ENCODE measurements around the gene KCNQ2. TPM values are rescaled to one million over a fixed set of nuclear protein-coding genes. Genes with fewer than 3 reads are reported as not detected.

The KCNQ2 gene
- total RNA-seq, 2 donors from 2014 or later: 0.46 to 35.6 TPM

DNA sequence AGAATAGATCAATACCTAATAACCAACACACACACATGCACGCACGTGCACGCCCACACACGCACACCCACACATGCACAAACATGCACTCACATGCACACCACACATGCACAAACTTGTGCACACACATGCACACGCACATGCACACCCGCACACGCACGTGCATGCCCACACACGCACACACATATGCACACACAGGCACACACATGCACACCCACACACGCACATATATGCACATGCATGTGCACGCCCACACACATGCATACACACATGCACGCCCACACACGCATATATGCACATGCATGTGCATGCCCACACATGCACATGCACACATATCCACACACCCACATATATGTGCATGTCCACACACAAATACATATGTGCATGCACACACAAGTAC, 85.1 kb downstream of the KCNQ2 start:
- TF ChIP-seq POLR2A (IDR thresholded peaks at IDR 0.05) (no peak), POLR2AphosphoS5 (IDR thresholded peaks at IDR 0.05) (no peak)
- TF ChIP-seq, protein P1, sequence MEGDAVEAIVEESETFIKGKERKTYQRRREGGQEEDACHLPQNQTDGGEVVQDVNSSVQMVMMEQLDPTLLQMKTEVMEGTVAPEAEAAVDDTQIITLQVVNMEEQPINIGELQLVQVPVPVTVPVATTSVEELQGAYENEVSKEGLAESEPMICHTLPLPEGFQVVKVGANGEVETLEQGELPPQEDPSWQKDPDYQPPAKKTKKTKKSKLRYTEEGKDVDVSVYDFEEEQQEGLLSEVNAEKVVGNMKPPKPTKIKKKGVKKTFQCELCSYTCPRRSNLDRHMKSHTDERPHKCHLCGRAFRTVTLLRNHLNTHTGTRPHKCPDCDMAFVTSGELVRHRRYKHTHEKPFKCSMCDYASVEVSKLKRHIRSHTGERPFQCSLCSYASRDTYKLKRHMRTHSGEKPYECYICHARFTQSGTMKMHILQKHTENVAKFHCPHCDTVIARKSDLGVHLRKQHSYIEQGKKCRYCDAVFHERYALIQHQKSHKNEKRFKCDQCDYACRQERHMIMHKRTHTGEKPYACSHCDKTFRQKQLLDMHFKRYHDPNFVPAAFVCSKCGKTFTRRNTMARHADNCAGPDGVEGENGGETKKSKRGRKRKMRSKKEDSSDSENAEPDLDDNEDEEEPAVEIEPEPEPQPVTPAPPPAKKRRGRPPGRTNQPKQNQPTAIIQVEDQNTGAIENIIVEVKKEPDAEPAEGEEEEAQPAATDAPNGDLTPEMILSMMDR (IDR thresholded peaks at IDR 0.05): no peak
- no peak overlapping the region for H3K4me3 ChIP-seq
- peaks cover 3% of the 10 kb centered on the region for H3K27me3 ChIP-seq (replicated peaks; ENCODE audit: insufficient read depth)
- H3K9me3 ChIP-seq: no peaks in the 10 kb centered on the region
- intact Hi-C loops (cut with DNase I): no loop called here
- H3K4me1 ChIP-seq (replicated peaks): no peaks in the 10 kb centered on the region
- no peak for DNase-seq (ENCODE audit: low spot score)
- WGBS: 95% methylated on average over 13 of the region's 13 CpGs
- no peaks in the 10 kb centered on the region for H3K36me3 ChIP-seq
- H3K27ac ChIP-seq: no peak overlapping the region

DNA sequence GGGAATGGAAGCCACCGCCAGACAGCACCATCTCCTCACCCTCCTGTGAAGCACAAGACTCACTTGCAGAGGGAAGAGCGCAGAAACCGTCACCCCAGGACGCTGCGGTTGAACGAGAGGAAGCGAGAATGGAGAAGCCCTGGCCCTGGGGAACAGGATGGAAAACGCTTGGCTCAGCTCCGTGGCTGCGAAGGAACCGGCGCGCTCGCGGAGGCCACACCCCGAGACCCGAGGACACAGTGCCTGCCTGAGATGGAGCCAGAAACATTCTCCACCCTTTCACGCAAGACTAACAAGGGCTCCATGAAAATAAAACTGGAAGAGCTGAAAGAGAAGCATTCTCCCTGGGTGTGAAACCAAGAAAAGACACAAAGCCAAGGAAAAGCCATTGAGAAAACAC, 86.0 kb downstream of the KCNQ2 start:
- intact Hi-C loops (cut with DNase I): no loop called here
- 91% methylated on average over 18 of the region's 18 CpGs for WGBS

DNA sequence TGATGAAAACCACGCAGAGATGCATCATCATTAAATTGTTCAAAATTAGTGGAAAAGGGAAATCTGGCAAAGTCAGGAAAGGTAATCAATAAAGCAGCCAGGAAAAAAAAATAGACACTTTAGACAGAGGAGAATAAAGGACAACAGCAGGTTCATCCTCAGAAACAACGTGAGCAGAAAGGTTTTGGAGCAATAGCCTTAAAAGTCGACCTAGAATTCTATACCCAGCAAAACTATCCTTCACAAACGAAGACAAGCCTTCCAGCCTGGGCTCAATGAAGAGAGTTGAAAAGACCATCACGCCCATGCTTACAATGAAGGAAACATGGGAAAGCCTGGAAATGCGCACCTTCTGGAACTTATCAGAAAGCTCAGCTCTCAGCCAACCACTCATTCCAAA, 86.6 kb downstream of the KCNQ2 start:
- TF ChIP-seq, protein P1 (IDR thresholded peaks at IDR 0.05): no peak
- TF ChIP-seq POLR2A (IDR thresholded peaks at IDR 0.05): no peak
- no peak for TF ChIP-seq POLR2AphosphoS5 (IDR thresholded peaks at IDR 0.05)
- peaks cover 3% of the 10 kb centered on the region for H3K27me3 ChIP-seq (replicated peaks; ENCODE audit: insufficient read depth)
- H3K9me3 ChIP-seq: no peaks in the 10 kb centered on the region
- intact Hi-C loops (cut with DNase I): no loop called here
- no peaks in the 10 kb centered on the region for H3K4me1 ChIP-seq (replicated peaks)
- no peak for DNase-seq (ENCODE audit: low spot score)
- no peak overlapping the region for H3K27ac ChIP-seq
- WGBS: 92% methylated on average over 6 of the region's 6 CpGs
- no peaks in the 10 kb centered on the region for H3K36me3 ChIP-seq
- no peak overlapping the region for H3K4me3 ChIP-seq

More for the DNA sequence above, 86.0 kb downstream of the KCNQ2 start:
- Histone ChIP-seq H3K4me1 (replicated peaks) (no peaks in the 10 kb centered on the region), H3K4me3 (no peak overlapping the region), H3K27me3 (replicated peaks; ENCODE audit: insufficient read depth) (peaks cover 3% of the 10 kb centered on the region), H3K27ac (no peak overlapping the region), H3K36me3 (no peaks in the 10 kb centered on the region), H3K9me3 (no peaks in the 10 kb centered on the region)
- DNase-seq (ENCODE audit: low spot score): no peak
- TF ChIP-seq POLR2AphosphoS5 (IDR thresholded peaks at IDR 0.05): no peak
- no peak for TF ChIP-seq POLR2A (IDR thresholded peaks at IDR 0.05)
- TF ChIP-seq, protein P1 (IDR thresholded peaks at IDR 0.05): no peak

DNA sequence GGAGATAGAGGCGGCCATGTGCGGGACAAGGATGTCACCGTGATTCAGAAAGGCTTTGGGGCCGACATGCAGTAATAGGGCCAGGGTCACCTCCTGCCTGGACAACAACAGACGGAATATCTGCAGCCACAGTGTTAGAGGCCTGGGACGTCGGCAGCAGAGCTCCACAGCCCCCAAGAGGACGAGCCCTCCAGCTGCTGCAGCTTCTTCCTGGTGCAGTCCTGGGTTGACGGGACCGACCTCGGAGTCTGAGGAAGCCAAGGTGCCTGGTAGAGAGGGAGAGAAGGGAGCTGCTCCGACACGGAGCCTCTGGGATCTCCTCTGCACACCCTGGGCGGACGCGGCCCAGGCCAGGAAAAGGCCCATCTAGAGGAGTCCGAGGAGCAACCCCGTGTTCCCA, 88.1 kb downstream of the KCNQ2 start:
- H3K4me1 ChIP-seq (replicated peaks): no peaks in the 10 kb centered on the region
- intact Hi-C loops (cut with DNase I): no loop called here
- no peak for DNase-seq (ENCODE audit: low spot score)
- no peaks in the 10 kb centered on the region for H3K36me3 ChIP-seq
- 78% methylated on average over 18 of the region's 18 CpGs for WGBS
- no peak overlapping the region for H3K27ac ChIP-seq
- H3K4me3 ChIP-seq: no peak overlapping the region
- no peaks in the 10 kb centered on the region for H3K9me3 ChIP-seq
- no peak for TF ChIP-seq POLR2AphosphoS5 (IDR thresholded peaks at IDR 0.05)
- TF ChIP-seq POLR2A (IDR thresholded peaks at IDR 0.05): no peak
- TF ChIP-seq, protein P1 (IDR thresholded peaks at IDR 0.05): no peak
- peaks cover 3% of the 10 kb centered on the region for H3K27me3 ChIP-seq (replicated peaks; ENCODE audit: insufficient read depth)

DNA sequence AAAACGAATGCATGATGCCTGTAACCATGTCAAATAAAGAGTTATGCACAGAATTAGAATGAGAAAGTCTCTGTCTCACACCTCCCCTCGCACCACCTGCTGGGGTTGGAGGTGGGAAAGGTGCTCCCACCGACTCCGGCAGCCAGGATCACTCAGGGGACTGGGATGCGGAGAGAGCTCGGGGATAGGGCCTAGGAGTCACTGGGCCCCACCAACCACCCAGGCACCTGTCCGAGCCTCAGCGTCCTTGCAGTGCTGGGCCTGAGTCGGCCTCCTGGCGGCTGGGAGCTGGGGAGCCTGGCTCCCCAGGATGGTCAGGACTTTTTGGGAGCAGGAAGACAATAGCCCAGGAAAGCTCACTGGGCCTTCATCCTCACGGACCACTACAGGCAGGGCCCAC, 88.9 kb downstream of the KCNQ2 start:
- no peak overlapping the region for H3K27ac ChIP-seq
- TF ChIP-seq POLR2AphosphoS5 (IDR thresholded peaks at IDR 0.05) (no peak), POLR2A (IDR thresholded peaks at IDR 0.05) (no peak)
- TF ChIP-seq, protein P1 (IDR thresholded peaks at IDR 0.05): no peak
- intact Hi-C loops (cut with DNase I): no loop called here
- H3K36me3 ChIP-seq: no peaks in the 10 kb centered on the region
- 58% methylated on average over 11 of the region's 11 CpGs for WGBS
- H3K4me1 ChIP-seq (replicated peaks): no peaks in the 10 kb centered on the region
- no peaks in the 10 kb centered on the region for H3K9me3 ChIP-seq
- H3K4me3 ChIP-seq: no peak overlapping the region
- no peak for DNase-seq (ENCODE audit: low spot score)
- H3K27me3 ChIP-seq (replicated peaks; ENCODE audit: insufficient read depth): peaks cover 7% of the 10 kb centered on the region

Data from prostate gland (tissue), 2 donors.